GM10248 (cell line): ENCODE results near the gene NUFIP2.

Experiments
- CTCF ChIA-PET: fragments of 300-600 bp; sonication (Branson Sonifier 250); formaldehyde crosslinking; extraction: SDS; loops from one replicate; lab custom pipeline; 2021; ENCODE audit warnings: antibody characterized with exemption; lab: Yijun Ruan, JAX
- POLR2A ChIA-PET: fragments of 350-650 bp; sonication (Branson Sonifier 250); formaldehyde crosslinking; extraction: SDS; loops from one replicate; lab custom pipeline; 2020; ENCODE audit warnings: antibody characterized with exemption; lab: Yijun Ruan, JAX
- DNase-seq: peaks from one replicate; pipeline ENCODE4 v3.0.0; 2012; ENCODE audit errors: extremely low spot score
- CTCF ChIP-seq: IDR thresholded peaks from 2 replicates; pipeline ENCODE4 v1.5.1; 2012; ENCODE audit warnings: mild to moderate bottlenecking, low read depth; ENCODE audit errors: extremely low read depth, missing control alignments, control extremely low read depth

NUFIP2 gene

GRCh38 chr17:29243792-29244191 is 50.2 kb downstream of the NUFIP2 start:
- ChIA-PET CTCF (interaction anchor here (1.2 to 5.0 kb wide), 5 partner anchors 8 to 64 kb away, joined by 3 to 25 read pairs (median 12); partner anchors contain the start of gene MYO18A), POLR2A (no interaction called here)
- DNase-seq, result peak; percentile 41
- TF ChIP-seq CTCF, result peak; percentile 46

GRCh38 chr17:29242790-29243189 is 51.2 kb downstream of the NUFIP2 start:
- DNase-seq, result no peak
- CTCF ChIA-PET, result interaction anchor here (0.9 to 5.0 kb wide), 6 partner anchors 9 to 330 kb away, joined by 3 to 25 read pairs (median 8); no protein-coding TSS in a partner anchor
- TF ChIP-seq CTCF, result no peak
- POLR2A ChIA-PET, result no interaction called here

GRCh38 chr17:29242051-29242450 is 51.9 kb downstream of the NUFIP2 start:
- ChIA-PET POLR2A (no interaction called here), CTCF (interaction anchor here (1.4 to 5.0 kb wide), 5 partner anchors 10 to 294 kb away, joined by 3 to 25 read pairs (median 12); no protein-coding TSS in a partner anchor)
- DNase-seq, result no peak
- TF ChIP-seq CTCF, result no peak

- ChIA-PET POLR2A (no interaction called here), CTCF (interaction anchor here (0.9 to 5.0 kb wide), 11 partner anchors 10 to 295 kb away, joined by 3 to 25 read pairs (median 5); no protein-coding TSS in a partner anchor)
- DNase-seq, result no peak
- no peak for TF ChIP-seq CTCF
Observed at GRCh38 chr17:29240968-29241963, 52.7 kb downstream of the NUFIP2 start.

- POLR2A ChIA-PET, result no interaction called here
- no peak for DNase-seq
- TF ChIP-seq CTCF, result no peak
- CTCF ChIA-PET, result interaction anchor here (0.9 to 5.0 kb wide), 8 partner anchors 10 to 92 kb away, joined by 3 to 25 read pairs (median 5); no protein-coding TSS in a partner anchor
Observed at GRCh38 chr17:29240477-29240876, 53.5 kb downstream of the NUFIP2 start.

- ChIA-PET POLR2A (interaction anchor here (0.7 kb wide), 1 partner anchor 82 kb away, joined by 7 read pairs; no protein-coding TSS in a partner anchor), CTCF (interaction anchor here (1.1 to 1.6 kb wide), 2 partner anchors 13 to 18 kb away, joined by 4 to 8 read pairs; no protein-coding TSS in a partner anchor)
- DNase-seq, result no peak
- TF ChIP-seq CTCF, result no peak
Observed at GRCh38 chr17:29238133-29238850, 55.7 kb downstream of the NUFIP2 start.
